ENCODE measurements around the gene ACSL3.
"Not testable (repeated sequence)": the region's sequence is repeated elsewhere in the genome, so short reads cannot be mapped to it uniquely, and the experiment has no call there.

ACSL3 gene

GRCh38 chr2:222907790-222908441, 47.1 kb downstream of the ACSL3 start:
- in situ Hi-C loops (cut with MboI; ENCODE audit: low sequenced_read_pairs): no loop called here

- in situ Hi-C loops (cut with MboI; ENCODE audit: low sequenced_read_pairs): no loop called here
These were observed 48.5 kb downstream of the ACSL3 start for GRCh38 chr2:222909286-222909685.

DNA sequence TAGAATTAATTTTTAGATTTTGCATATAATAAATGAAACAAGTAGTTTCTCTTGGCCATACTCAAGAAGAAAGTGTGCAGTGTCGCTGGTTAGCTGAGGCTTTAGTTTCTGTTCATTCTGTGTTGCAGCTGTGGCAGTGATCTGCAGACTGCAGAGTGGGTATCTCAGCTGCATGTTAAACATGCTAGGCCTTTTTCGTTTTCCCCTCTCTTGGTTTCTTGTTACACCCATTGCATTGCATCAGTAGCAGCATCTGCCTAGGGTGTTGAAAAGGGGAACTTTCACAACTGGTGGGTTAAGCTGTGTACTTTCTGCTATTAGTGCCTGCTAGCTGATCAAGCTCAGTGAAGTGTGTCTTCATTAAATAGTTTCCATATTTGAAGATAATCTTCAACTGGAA, 51.3 kb downstream of the ACSL3 start:
- in situ Hi-C loops (cut with MboI; ENCODE audit: low sequenced_read_pairs): no loop called here

- in situ Hi-C loops (cut with MboI; ENCODE audit: low sequenced_read_pairs): no loop called here
These were observed 51.9 kb downstream of the ACSL3 start for GRCh38 chr2:222912776-222913175.

- in situ Hi-C loops (cut with MboI; ENCODE audit: low sequenced_read_pairs): no loop called here
These were observed 54.5 kb downstream of the ACSL3 start for GRCh38 chr2:222915092-222915957.

GRCh38 chr2:222916229-222917197, 55.7 kb downstream of the ACSL3 start:
- in situ Hi-C loops (cut with MboI; ENCODE audit: low sequenced_read_pairs): no loop called here

GRCh38 chr2:222917212-222917611, 56.4 kb downstream of the ACSL3 start:
- in situ Hi-C loops (cut with MboI; ENCODE audit: low sequenced_read_pairs): not testable (repeated sequence)

DNA sequence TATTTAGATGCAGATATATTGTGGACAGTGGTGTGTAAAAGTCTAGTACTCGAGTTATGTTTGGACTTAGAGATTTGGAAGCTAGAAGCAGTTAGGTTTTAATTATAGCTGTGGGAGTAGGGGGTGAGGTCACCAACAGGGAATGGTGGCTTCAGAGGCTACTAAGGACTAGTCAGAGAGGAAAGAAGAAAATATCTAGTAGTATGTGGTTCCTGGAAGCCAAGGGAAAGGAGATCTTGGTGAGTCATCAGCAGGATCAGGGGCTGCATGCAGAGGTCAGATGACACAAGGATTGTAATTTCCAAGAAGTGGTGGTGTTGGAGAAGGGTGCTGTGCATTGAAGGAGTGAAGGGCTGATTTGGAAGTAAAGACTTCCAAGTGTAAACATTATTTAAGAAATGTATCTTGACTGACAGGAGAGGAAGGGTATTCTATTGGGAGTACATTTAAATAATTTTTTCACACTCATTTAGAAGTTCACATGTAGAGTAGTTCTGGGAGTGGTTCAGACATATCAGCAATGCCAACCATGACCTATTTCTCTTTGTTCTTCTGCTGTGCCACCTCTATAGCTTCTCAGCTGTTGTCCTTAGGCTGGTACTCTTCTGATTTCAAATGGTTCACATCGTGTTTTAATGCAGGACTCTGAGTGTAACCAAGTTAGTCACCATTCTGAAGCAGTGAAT, 59.1 kb downstream of the ACSL3 start:
- in situ Hi-C loops (cut with MboI; ENCODE audit: low sequenced_read_pairs): no loop called here

- in situ Hi-C loops (cut with MboI; ENCODE audit: low sequenced_read_pairs): no loop called here
These were observed 59.9 kb downstream of the ACSL3 start for GRCh38 chr2:222920657-222921186.

GRCh38 chr2:222922019-222922800, 61.4 kb downstream of the ACSL3 start:
- in situ Hi-C loops (cut with MboI; ENCODE audit: low sequenced_read_pairs): no loop called here

DNA sequence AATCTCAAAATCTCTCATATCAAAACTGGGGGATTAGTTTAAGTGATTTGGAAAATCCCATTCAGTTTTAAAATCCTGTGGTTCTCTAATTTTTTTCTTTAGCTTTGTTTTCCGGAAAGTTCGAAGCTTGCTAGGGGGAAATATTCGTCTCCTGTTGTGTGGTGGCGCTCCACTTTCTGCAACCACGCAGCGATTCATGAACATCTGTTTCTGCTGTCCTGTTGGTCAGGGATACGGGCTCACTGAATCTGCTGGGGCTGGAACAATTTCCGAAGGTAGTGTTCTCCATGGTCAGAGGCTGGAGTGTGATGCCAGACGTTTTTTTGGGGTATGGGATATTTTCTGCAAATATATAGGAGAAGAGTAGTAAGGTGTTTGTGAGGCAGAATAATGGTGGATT, 66.1 kb downstream of the ACSL3 start:
- in situ Hi-C loops (cut with MboI; ENCODE audit: low sequenced_read_pairs): no loop called here

- in situ Hi-C loops (cut with MboI; ENCODE audit: low sequenced_read_pairs): no loop called here
These were observed 66.8 kb downstream of the ACSL3 start for GRCh38 chr2:222927600-222927999.

DNA sequence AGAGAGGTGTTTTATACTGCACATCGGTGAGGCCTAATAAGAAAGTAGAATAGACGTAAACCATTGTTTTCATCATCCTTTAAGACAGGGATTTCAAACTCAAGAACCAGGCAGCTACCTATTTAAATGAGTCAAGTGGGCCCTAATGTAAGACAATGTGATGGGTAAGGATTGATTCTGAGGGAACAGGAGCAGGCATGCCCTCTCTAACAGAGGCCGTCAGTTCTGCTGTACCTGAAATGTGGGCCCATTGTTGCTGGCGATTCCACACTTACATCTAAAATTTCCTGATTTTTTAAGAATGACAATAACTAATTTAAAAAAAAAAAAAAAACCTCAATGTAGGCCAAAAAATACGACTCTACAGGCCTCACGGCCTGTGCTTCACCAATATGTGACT, 67.5 kb downstream of the ACSL3 start:
- in situ Hi-C loops (cut with MboI; ENCODE audit: low sequenced_read_pairs): no loop called here

- in situ Hi-C loops (cut with MboI; ENCODE audit: low sequenced_read_pairs): no loop called here
These were observed 70.0 kb downstream of the ACSL3 start for GRCh38 chr2:222930862-222931261.

GRCh38 chr2:222931659-222932058, 70.8 kb downstream of the ACSL3 start:
- in situ Hi-C loops (cut with MboI; ENCODE audit: low sequenced_read_pairs): no loop called here

GRCh38 chr2:222933458-222933857, 72.6 kb downstream of the ACSL3 start:
- in situ Hi-C loops (cut with MboI; ENCODE audit: low sequenced_read_pairs): no loop called here

GRCh38 chr2:222935688-222936298, 75.0 kb downstream of the ACSL3 start:
- in situ Hi-C loops (cut with MboI; ENCODE audit: low sequenced_read_pairs): no loop called here

DNA sequence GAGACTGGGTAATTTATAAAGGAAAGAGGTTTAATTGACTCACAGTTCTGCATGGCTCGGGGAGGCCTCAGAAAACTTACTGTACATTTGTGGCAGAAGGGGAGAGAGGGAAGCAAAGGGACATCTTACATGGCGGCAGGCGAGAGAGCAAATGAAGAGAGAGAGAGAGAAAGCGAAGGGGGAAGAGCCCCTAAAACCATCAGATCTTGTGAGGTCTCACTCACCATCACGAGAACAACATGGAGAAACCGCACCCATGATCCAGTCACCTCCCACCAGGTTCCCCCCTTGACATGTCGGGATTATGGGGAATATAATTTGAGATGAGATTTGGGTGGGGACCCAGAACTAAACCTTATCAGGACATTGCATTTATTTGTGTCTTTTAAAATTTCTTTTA, 75.9 kb downstream of the ACSL3 start:
- in situ Hi-C loops (cut with MboI; ENCODE audit: low sequenced_read_pairs): no loop called here

DNA sequence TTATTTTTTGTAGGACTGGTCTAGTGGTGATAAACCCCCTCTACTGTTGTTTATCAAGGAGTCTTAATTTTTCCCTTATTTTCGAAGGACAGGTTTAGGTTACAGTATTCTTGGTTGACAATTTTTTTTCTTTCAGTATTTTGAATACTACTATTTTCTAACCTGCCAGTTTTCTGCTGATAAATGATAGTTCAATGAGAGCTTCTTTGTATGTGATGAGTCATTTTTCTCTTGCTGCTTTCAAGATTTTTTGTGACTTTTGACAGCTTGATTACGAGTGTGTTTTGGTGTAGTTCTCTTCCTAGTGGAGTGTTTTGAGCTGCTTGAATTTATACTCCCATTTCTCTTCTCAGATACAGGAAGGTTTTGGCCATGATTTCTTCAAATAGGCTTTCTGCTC, 77.5 kb downstream of the ACSL3 start:
- in situ Hi-C loops (cut with MboI; ENCODE audit: low sequenced_read_pairs): no loop called here
